ENCODE measurements around the gene MAD1L1. TPM values are rescaled to one million over a fixed set of nuclear protein-coding genes. Genes with fewer than 3 reads are reported as not detected.

The MAD1L1 gene
- total and polyA plus RNA-seq, 3 experiments from 2014 or later = 43.6 to 185 (median 47.3) TPM

DNA sequence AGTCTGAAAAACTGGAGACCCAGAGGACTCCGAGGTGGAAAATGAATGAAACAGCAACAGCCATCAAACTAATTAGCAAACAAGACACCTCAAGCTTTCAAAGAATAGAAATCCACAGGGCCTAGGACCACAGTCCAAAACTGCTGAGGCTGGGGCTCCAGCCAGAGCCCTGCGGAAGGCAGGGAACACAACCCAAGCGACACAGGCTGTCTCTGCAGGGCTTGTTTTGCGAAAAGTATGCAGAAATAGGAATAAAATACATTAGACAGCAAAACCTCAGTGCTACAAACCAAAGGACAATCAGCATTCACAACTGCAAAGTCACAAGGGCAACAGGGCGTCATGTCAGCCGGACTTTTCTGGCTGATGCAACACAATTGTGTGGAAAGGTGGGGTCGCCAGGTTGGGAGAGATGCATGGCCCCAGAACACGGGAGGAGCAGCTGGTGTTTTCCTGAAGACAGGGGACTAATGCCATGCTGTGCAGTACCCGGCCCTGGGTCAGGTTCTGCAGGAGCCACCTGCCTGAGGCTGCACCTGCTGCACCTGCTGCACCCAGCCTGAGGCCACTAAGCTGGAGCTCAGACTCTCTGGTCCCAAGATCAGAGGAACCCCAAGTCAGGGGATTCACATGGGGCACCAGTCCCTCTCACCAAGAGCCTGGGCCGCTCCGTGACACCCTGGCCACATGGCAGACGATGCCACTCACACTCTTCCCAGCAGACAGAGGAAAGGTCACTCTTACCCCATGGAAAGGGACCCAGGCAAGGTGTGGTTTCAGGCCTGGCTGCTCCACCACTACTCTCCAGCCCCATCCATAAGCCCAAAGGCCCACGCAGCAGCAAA is 74.2 kb downstream of the MAD1L1 start:
- Mint-ChIP-seq H3K27ac (peak overlapping the region in 1 of 8 donors; percentile 51), H3K4me3 (no peak overlapping the region), H3K36me3 (peaks cover 0 to 14% (median 1%) of the 10 kb centered on the region in 3 donors), H3K4me1 (peaks cover 0 to 7% (median 0%) of the 10 kb centered on the region in 3 donors), H3K9me3 (no peaks in the 10 kb centered on the region), H3K27me3 (peaks cover 0 to 3% of the 10 kb centered on the region in 2 donors)
- Histone ChIP-seq H3K4me3 (ENCODE audit: low read length) (no peak overlapping the region), H3K27me3 (ENCODE audit: insufficient read depth, low read length, poor library complexity, severe bottlenecking) (no peaks in the 10 kb centered on the region), H3K9me3 (ENCODE audit: low read length) (no peaks in the 10 kb centered on the region), H3K27ac (ENCODE audit: low read depth, low read length) (no peak overlapping the region), H3K4me1 (ENCODE audit: insufficient read depth, low read length) (no peaks in the 10 kb centered on the region), H3K36me3 (ENCODE audit: insufficient read depth, low read length) (no peaks in the 10 kb centered on the region)
- ChIA-PET POLR2A (no interaction called here), CTCF (interaction anchor here (0.8 kb wide), 1 partner anchor 186 kb away, joined by 3 read pairs; no protein-coding TSS in a partner anchor)
- DNase-seq = no peak

GRCh38 chr7:2157473-2158279 is 75.1 kb downstream of the MAD1L1 start:
- H3K27me3 Mint-ChIP-seq = peaks cover 0 to 3% of the 10 kb centered on the region in 2 donors
- H3K4me1 ChIP-seq (ENCODE audit: insufficient read depth, low read length) = no peaks in the 10 kb centered on the region
- H3K4me3 ChIP-seq (ENCODE audit: low read length) = no peak overlapping the region
- H3K27me3 ChIP-seq (ENCODE audit: insufficient read depth, low read length, poor library complexity, severe bottlenecking) = no peaks in the 10 kb centered on the region
- no peaks in the 10 kb centered on the region for H3K9me3 Mint-ChIP-seq
- no peak for DNase-seq
- H3K4me1 Mint-ChIP-seq = peaks cover 0 to 6% (median 0%) of the 10 kb centered on the region in 3 donors
- H3K9me3 ChIP-seq (ENCODE audit: low read length) = no peaks in the 10 kb centered on the region
- H3K27ac Mint-ChIP-seq = no peak overlapping the region
- H3K36me3 ChIP-seq (ENCODE audit: insufficient read depth, low read length) = no peaks in the 10 kb centered on the region
- ChIA-PET POLR2A (no interaction called here), CTCF (interaction anchor here (0.8 kb wide), 1 partner anchor 187 kb away, joined by 3 read pairs; no protein-coding TSS in a partner anchor)
- peaks cover 0 to 17% (median 5%) of the 10 kb centered on the region in 3 donors for H3K36me3 Mint-ChIP-seq
- H3K27ac ChIP-seq (ENCODE audit: low read depth, low read length) = no peak overlapping the region
- no peak overlapping the region for H3K4me3 Mint-ChIP-seq

DNA sequence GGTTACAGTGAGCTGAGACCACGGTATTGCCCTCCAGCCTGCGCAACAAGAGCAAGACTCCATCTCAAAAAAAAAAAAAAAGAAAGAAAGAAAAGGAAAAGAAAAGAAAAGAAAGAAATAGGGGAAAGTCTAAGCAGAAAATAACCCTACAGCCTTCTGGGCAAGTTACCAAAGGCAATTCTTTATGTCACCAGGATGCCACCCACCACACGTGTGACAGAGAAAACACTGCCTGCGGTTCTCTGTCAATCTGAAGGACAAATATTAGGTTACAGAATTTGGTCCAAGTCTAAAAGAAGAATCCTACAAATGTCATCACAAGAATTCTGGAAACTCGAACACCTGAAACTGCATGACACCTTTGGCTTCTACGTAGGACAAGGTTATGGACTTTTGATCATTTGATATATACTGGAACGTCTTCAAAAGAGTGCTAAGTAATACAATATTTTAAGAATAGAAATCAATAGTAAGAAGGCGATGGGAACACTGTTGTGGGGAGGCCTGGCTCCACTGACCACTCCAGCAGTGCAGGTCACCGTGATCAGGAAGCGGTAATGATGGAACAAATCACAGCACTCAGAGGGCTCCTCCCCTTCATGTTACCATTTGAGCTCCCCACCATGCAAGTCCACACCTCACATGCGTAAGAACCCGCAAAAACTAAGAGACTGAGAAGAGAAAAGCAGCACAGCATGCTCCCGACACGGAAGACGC is 75.8 kb downstream of the MAD1L1 start:
- H3K36me3 ChIP-seq (ENCODE audit: insufficient read depth, low read length) = no peaks in the 10 kb centered on the region
- ChIA-PET POLR2A (no interaction called here), CTCF (no interaction called here)
- DNase-seq = no peak
- H3K27me3 ChIP-seq (ENCODE audit: insufficient read depth, low read length, poor library complexity, severe bottlenecking) = no peaks in the 10 kb centered on the region
- H3K36me3 Mint-ChIP-seq = peaks cover 0 to 17% (median 5%) of the 10 kb centered on the region in 3 donors
- H3K4me1 ChIP-seq (ENCODE audit: insufficient read depth, low read length) = no peaks in the 10 kb centered on the region
- H3K4me3 ChIP-seq (ENCODE audit: low read length) = no peak overlapping the region
- H3K27ac ChIP-seq (ENCODE audit: low read depth, low read length) = no peak overlapping the region
- peaks cover 0 to 3% of the 10 kb centered on the region in 2 donors for H3K27me3 Mint-ChIP-seq
- H3K4me1 Mint-ChIP-seq = peaks cover 0 to 6% (median 0%) of the 10 kb centered on the region in 3 donors
- no peak overlapping the region for H3K27ac Mint-ChIP-seq
- H3K4me3 Mint-ChIP-seq = no peak overlapping the region
- no peaks in the 10 kb centered on the region for H3K9me3 Mint-ChIP-seq
- no peaks in the 10 kb centered on the region for H3K9me3 ChIP-seq (ENCODE audit: low read length)

GRCh38 chr7:2154831-2155230 is 77.9 kb downstream of the MAD1L1 start:
- Histone ChIP-seq H3K27ac (ENCODE audit: low read depth, low read length) (no peak overlapping the region), H3K9me3 (ENCODE audit: low read length) (no peaks in the 10 kb centered on the region), H3K36me3 (ENCODE audit: insufficient read depth, low read length) (no peaks in the 10 kb centered on the region), H3K27me3 (ENCODE audit: insufficient read depth, low read length, poor library complexity, severe bottlenecking) (no peaks in the 10 kb centered on the region), H3K4me1 (ENCODE audit: insufficient read depth, low read length) (no peaks in the 10 kb centered on the region), H3K4me3 (ENCODE audit: low read length) (no peak overlapping the region)
- no peaks in the 10 kb centered on the region for H3K9me3 Mint-ChIP-seq
- no peak overlapping the region for H3K4me3 Mint-ChIP-seq
- no peak for DNase-seq
- peaks cover 0 to 3% of the 10 kb centered on the region in 2 donors for H3K27me3 Mint-ChIP-seq
- ChIA-PET CTCF (no interaction called here), POLR2A (no interaction called here)
- peaks cover 0 to 6% (median 0%) of the 10 kb centered on the region in 3 donors for H3K4me1 Mint-ChIP-seq
- peaks cover 0 to 17% (median 5%) of the 10 kb centered on the region in 3 donors for H3K36me3 Mint-ChIP-seq
- H3K27ac Mint-ChIP-seq = no peak overlapping the region

DNA sequence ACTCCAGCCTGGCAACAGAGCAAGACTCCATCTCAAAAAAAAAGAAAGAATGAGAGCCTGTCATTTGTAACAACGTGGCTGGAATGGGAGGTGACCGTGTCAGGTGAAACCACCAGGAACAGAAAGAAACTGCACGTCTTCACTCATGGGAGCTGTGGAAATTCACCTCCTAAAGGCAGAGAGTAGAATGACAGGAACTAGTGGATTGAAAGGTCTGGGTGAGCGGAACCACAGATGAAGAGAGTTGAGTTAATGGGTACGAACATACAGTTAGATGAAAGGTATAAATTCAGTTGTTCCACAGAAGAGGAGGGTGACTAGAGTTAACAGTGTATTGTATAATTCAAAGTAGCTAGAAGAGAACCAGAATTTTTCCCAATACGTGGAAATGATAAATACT is 78.6 kb downstream of the MAD1L1 start:
- peaks cover 0 to 3% (median 0%) of the 10 kb centered on the region in 3 donors for H3K4me1 Mint-ChIP-seq
- Histone ChIP-seq H3K36me3 (ENCODE audit: insufficient read depth, low read length) (no peaks in the 10 kb centered on the region), H3K9me3 (ENCODE audit: low read length) (no peaks in the 10 kb centered on the region), H3K27ac (ENCODE audit: low read depth, low read length) (no peak overlapping the region), H3K27me3 (ENCODE audit: insufficient read depth, low read length, poor library complexity, severe bottlenecking) (no peaks in the 10 kb centered on the region), H3K4me3 (ENCODE audit: low read length) (no peak overlapping the region), H3K4me1 (ENCODE audit: insufficient read depth, low read length) (no peaks in the 10 kb centered on the region)
- H3K27ac Mint-ChIP-seq = peak overlapping the region in 1 of 8 donors; percentile 17
- ChIA-PET POLR2A (no interaction called here), CTCF (no interaction called here)
- peaks cover 0 to 3% of the 10 kb centered on the region in 2 donors for H3K27me3 Mint-ChIP-seq
- no peaks in the 10 kb centered on the region for H3K9me3 Mint-ChIP-seq
- H3K36me3 Mint-ChIP-seq = peaks cover 0 to 17% (median 5%) of the 10 kb centered on the region in 3 donors
- peak overlapping the region in 1 of 7 donors; percentile 71 for H3K4me3 Mint-ChIP-seq
- DNase-seq = no peak

DNA sequence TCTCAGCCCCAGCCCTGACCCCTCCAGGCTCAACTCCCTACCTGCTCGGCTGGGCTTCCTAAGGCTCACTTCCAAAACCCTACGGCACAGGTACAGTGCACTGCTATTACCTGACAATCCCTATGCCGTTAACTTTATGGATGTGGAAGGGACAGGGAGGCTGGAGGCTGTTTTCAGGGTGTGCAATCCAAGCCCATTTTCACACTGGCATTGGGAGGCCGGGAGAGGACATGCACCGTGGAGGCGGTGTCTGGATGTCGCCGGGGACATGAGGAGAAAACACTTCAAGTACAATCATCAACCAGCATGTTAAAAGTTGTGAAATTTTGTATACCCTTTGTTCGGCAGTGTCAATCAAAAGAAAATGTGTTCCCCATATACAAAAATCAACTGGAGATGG is 80.1 kb downstream of the MAD1L1 start:
- H3K9me3 Mint-ChIP-seq = no peaks in the 10 kb centered on the region
- no peak overlapping the region for H3K4me3 Mint-ChIP-seq
- peaks cover 0 to 1% of the 10 kb centered on the region in 2 donors for H3K27me3 Mint-ChIP-seq
- no peak overlapping the region for H3K27ac Mint-ChIP-seq
- Histone ChIP-seq H3K9me3 (ENCODE audit: low read length) (no peaks in the 10 kb centered on the region), H3K27ac (ENCODE audit: low read depth, low read length) (no peak overlapping the region), H3K4me1 (ENCODE audit: insufficient read depth, low read length) (no peaks in the 10 kb centered on the region), H3K27me3 (ENCODE audit: insufficient read depth, low read length, poor library complexity, severe bottlenecking) (no peaks in the 10 kb centered on the region), H3K4me3 (ENCODE audit: low read length) (no peak overlapping the region), H3K36me3 (ENCODE audit: insufficient read depth, low read length) (no peaks in the 10 kb centered on the region)
- CTCF ChIA-PET = no interaction called here
- DNase-seq = no peak
- peaks cover 0 to 21% (median 5%) of the 10 kb centered on the region in 3 donors for H3K36me3 Mint-ChIP-seq
- POLR2A ChIA-PET = no interaction called here
- peaks cover 0 to 3% (median 0%) of the 10 kb centered on the region in 3 donors for H3K4me1 Mint-ChIP-seq

DNA sequence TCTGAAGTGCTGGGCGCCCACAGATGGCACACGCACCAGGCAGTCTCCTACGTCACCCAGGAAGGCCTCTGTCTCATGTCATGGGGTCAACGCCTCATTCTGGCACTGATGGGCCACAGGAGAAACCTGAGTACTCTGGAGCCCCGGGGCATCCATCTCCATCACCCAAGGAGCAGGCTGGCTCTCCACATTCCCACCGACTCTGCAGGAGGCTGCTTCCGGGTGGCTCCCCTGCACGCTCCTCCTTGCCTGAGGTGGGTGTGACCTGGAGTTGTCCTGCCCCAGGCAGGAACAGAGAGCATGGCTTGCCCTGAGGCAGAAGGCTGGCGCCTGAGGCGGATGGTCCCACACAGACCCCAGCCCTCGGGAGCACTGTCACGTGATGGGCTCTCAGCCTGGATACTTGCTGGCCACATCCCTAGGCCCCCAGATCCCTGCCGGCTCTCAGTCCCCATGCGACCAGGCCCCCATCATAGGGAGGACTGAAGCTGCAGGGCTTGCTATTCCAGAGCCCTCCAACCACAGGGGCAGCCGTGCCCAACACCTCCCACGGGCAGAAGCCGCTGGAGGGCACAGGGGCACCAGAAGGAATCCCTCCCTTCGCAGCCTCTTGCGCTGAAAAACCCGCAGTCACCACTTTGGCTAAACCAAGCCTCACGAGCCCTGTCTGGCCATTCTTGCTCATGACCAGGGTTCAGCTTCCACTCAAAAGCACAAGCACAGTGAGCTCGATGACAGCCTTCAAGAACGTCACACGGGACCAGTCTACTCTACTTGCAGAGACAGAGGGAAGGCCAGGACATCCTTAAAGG is 80.7 kb downstream of the MAD1L1 start:
- ChIA-PET POLR2A (no interaction called here), CTCF (interaction anchor here (1.0 kb wide), 1 partner anchor 18 kb away, joined by 3 read pairs; no protein-coding TSS in a partner anchor)

More for the DNA sequence above, 80.7 kb downstream of the MAD1L1 start:
- Histone ChIP-seq H3K4me3 (ENCODE audit: low read length) (no peak overlapping the region), H3K27ac (ENCODE audit: low read depth, low read length) (no peak overlapping the region), H3K4me1 (ENCODE audit: insufficient read depth, low read length) (no peaks in the 10 kb centered on the region), H3K9me3 (ENCODE audit: low read length) (no peaks in the 10 kb centered on the region), H3K36me3 (ENCODE audit: insufficient read depth, low read length) (no peaks in the 10 kb centered on the region), H3K27me3 (ENCODE audit: insufficient read depth, low read length, poor library complexity, severe bottlenecking) (no peaks in the 10 kb centered on the region)
- Mint-ChIP-seq H3K27me3 (peaks cover 0 to 1% of the 10 kb centered on the region in 2 donors), H3K4me1 (peaks cover 0 to 2% (median 0%) of the 10 kb centered on the region in 3 donors), H3K27ac (no peak overlapping the region), H3K9me3 (no peaks in the 10 kb centered on the region), H3K4me3 (no peak overlapping the region), H3K36me3 (peaks cover 0 to 22% (median 5%) of the 10 kb centered on the region in 3 donors)
- DNase-seq = no peak
